CD4-positive, alpha-beta T cell treated with Interleukin-4 for 1 hour (primary cell): ENCODE data around the gene LSM2.
"Not testable (repeated sequence)": the region's sequence is repeated elsewhere in the genome, so short reads cannot be mapped to it uniquely, and the experiment has no call there.

Source experiments
- DNase-seq, 2 donors: peaks; one replicate each; pipeline ENCODE4 v3.0.0-alpha.2; 2020 to 2022

LSM2 gene

GRCh38 chr6:31827286-31828079 lies 20.7 kb upstream of the LSM2 start, which contains the start of gene HSPA1B:
Gene HSPA1B, plus strand, starts transcription at chr6:31827738. Its CDS starts 213 bp downstream, at chr6:31827951.
- peak; percentile 93 to 96 for DNase-seq

GRCh38 chr6:31826793-31827285 lies 20.1 kb upstream of the LSM2 start:
- DNase-seq = peak in 1 of 2 donors; percentile 36

- DNase-seq = no peak
These were observed 18.8 kb upstream of the LSM2 start for GRCh38 chr6:31825553-31825952.

- DNase-seq = not testable (repeated sequence)
These were observed 16.9 kb upstream of the LSM2 start for GRCh38 chr6:31823592-31824196.

GRCh38 chr6:31822036-31822821 lies 15.5 kb upstream of the LSM2 start:
- DNase-seq = peak; percentile 81 to 82

GRCh38 chr6:31821301-31822035 lies 14.7 kb upstream of the LSM2 start:
- DNase-seq = peak in 1 of 2 donors; percentile 48

- not testable (repeated sequence) for DNase-seq
These were observed 13.6 kb upstream of the LSM2 start for GRCh38 chr6:31820399-31820798.

GRCh38 chr6:31819871-31820299 lies 13.1 kb upstream of the LSM2 start:
- no peak for DNase-seq

GRCh38 chr6:31817929-31818511 lies 11.3 kb upstream of the LSM2 start:
- not testable (repeated sequence) for DNase-seq

- peak in 1 of 2 donors; percentile 72 for DNase-seq
These were observed 10.6 kb upstream of the LSM2 start for GRCh38 chr6:31817133-31817928.

- DNase-seq = peak; percentile 86 to 90
These were observed 8.5 kb upstream of the LSM2 start, which contains the start of the genes HSPA1A and HSPA1L for GRCh38 chr6:31815025-31815838. Gene HSPA1A, plus strand, starts transcription at chr6:31815543. Its CDS starts 214 bp downstream, at chr6:31815757. Gene HSPA1L, minus strand, starts transcription at chr6:31815283. Its CDS starts 3,311 bp downstream, at chr6:31811972.

- DNase-seq = peak; percentile 75 to 76
These were observed 7.9 kb upstream of the LSM2 start for GRCh38 chr6:31814677-31815024.

- DNase-seq = no peak
These were observed 6.7 kb upstream of the LSM2 start for GRCh38 chr6:31813465-31813849.

- no peak for DNase-seq
These were observed 4.9 kb upstream of the LSM2 start for GRCh38 chr6:31811645-31812044.

- not testable (repeated sequence) for DNase-seq
These were observed 1.8 kb upstream of the LSM2 start for GRCh38 chr6:31808599-31808998.

GRCh38 chr6:31805939-31806469 lies 762 bp downstream of the LSM2 start:
- no peak for DNase-seq

GRCh38 chr6:31801031-31801927 lies 5.5 kb downstream of the LSM2 start:
- DNase-seq = not testable (repeated sequence)

GRCh38 chr6:31799781-31800180 lies 7.0 kb downstream of the LSM2 start:
- DNase-seq = no peak

- peak; percentile 55 to 60 for DNase-seq
These were observed 9.2 kb downstream of the LSM2 start for GRCh38 chr6:31797588-31797987.
